HepG2 (cell line): ENCODE results near the gene SMIM14. TPM values are rescaled to one million over a fixed set of nuclear protein-coding genes. Genes with fewer than 3 reads are reported as not detected.

Source experiments
- ARHGAP35 ChIP-seq: sonication (generic); formaldehyde crosslinking; IDR thresholded peaks from 2 replicates; pipeline ENCODE4 v1.9.0; 2022; ENCODE audit warnings: mild to moderate bottlenecking, inconsistent platforms, moderate library complexity, missing genetic modification reagents, borderline replicate concordance
- ATAD3A ChIP-seq: sonication (generic); formaldehyde crosslinking; IDR thresholded peaks from 2 replicates; pipeline ENCODE4 v1.4.0; 2020; ENCODE audit warnings: missing genetic modification reagents
- EEA1 ChIP-seq: sonication (generic); formaldehyde crosslinking; IDR thresholded peaks from 2 replicates; pipeline ENCODE4 v1.5.1; 2020; ENCODE audit warnings: mild to moderate bottlenecking, missing genetic modification reagents, borderline replicate concordance
- ETV5 ChIP-seq: IDR thresholded peaks from 2 replicates; pipeline ENCODE4 v1.6.1; 2018; ENCODE audit warnings: missing biosample characterization, missing genetic modification reagents, inconsistent platforms, borderline replicate concordance
- MTF1 ChIP-seq: sonication (generic); formaldehyde crosslinking; IDR thresholded peaks from 2 replicates; pipeline ENCODE4 v1.5.0; 2020; ENCODE audit warnings: missing genetic modification reagents
- NONO ChIP-seq, 2 experiments: fragments of 450-650 bp in 1 of 2; sonication (generic) in 1 of 2; formaldehyde crosslinking in 1 of 2; IDR thresholded peaks in 1 of 2; conservative IDR thresholded peaks in 1 of 2; 2 replicates each; pipeline versions ENCODE4 v1.6.1 to v1.8.0; 2017 to 2022; ENCODE audit warnings: mild to moderate bottlenecking in 1 of 2, missing genetic modification reagents in 1 of 2, moderate library complexity in 1 of 2
- PRDM10 ChIP-seq: sonication (generic); formaldehyde crosslinking; IDR thresholded peaks from 2 replicates; pipeline ENCODE4 v1.4.0; 2020; ENCODE audit warnings: low read depth, missing genetic modification reagents
- PTBP1 ChIP-seq: fragments of 200-400 bp; formaldehyde crosslinking; IDR thresholded peaks from 2 replicates; pipeline ENCODE4 v1.6.1; 2018; ENCODE audit warnings: low read length, low read depth; ENCODE audit not compliant: poor library complexity, severe bottlenecking
- RBM22 ChIP-seq: fragments of 200-400 bp; formaldehyde crosslinking; optimal IDR thresholded peaks from 2 replicates; pipeline ENCODE3; 2017; ENCODE audit warnings: mild to moderate bottlenecking, low read length, moderate library complexity
- RFX1 ChIP-seq: fragments of 450-650 bp; IDR thresholded peaks from 2 replicates; pipeline ENCODE4 v1.6.1; 2017
- RFX3 ChIP-seq: IDR thresholded peaks from 2 replicates; pipeline ENCODE4 v1.6.1; 2016; ENCODE audit warnings: missing biosample characterization, missing genetic modification reagents
- SAFB2 ChIP-seq: sonication (generic); formaldehyde crosslinking; IDR thresholded peaks from 2 replicates; pipeline ENCODE4 v1.5.1; 2020; ENCODE audit warnings: missing genetic modification reagents, low read depth, mild to moderate bottlenecking, borderline replicate concordance
- SATB2 ChIP-seq: sonication (generic); formaldehyde crosslinking; IDR thresholded peaks from 2 replicates; pipeline ENCODE4 v1.5.0; 2020; ENCODE audit warnings: missing genetic modification reagents
- SMAD9 ChIP-seq: sonication (generic); formaldehyde crosslinking; IDR thresholded peaks from 2 replicates; pipeline ENCODE4 v1.5.1; 2020; ENCODE audit warnings: mild to moderate bottlenecking, missing genetic modification reagents
- SMC3 ChIP-seq: IDR thresholded peaks from 2 replicates; pipeline ENCODE4 v1.6.1; 2011; ENCODE audit warnings: low read length, improper control_type of control experiment
- SRSF1 ChIP-seq: fragments of 200-400 bp; formaldehyde crosslinking; optimal IDR thresholded peaks from 2 replicates; pipeline ENCODE3; 2017; ENCODE audit warnings: mild to moderate bottlenecking, low read depth, low read length, moderate library complexity
- XRCC5 ChIP-seq: fragments of 200-400 bp; formaldehyde crosslinking; optimal IDR thresholded peaks from 2 replicates; pipeline ENCODE3; 2017; ENCODE audit warnings: mild to moderate bottlenecking, low read length
- ZNF282 ChIP-seq: fragments of 450-650 bp; IDR thresholded peaks from 2 replicates; pipeline ENCODE4 v1.6.1; 2018; ENCODE audit not compliant: partially characterized antibody
- ZNF337 ChIP-seq: sonication (generic); formaldehyde crosslinking; IDR thresholded peaks from 2 replicates; pipeline ENCODE4 v1.5.1; 2020; ENCODE audit warnings: missing genetic modification reagents, low read depth, mild to moderate bottlenecking, borderline replicate concordance
- ZNF468 ChIP-seq: sonication (generic); formaldehyde crosslinking; IDR thresholded peaks from 2 replicates; pipeline ENCODE4 v1.8.0; 2022; ENCODE audit warnings: mild to moderate bottlenecking, moderate library complexity, missing genetic modification reagents
- polyA plus RNA-seq, 8 experiments: library from polyadenylated mRNA; depleted of rRNA in 3 of 8; stranded (reverse) in 7 of 8; unstranded in 1 of 8; fragments of >200 nt; fragmentation: Illumina TruSeq in 4 of 8; extraction: Trizol in 4 of 8; gene quantifications; 2 replicates each; pipeline versions ENCODE4 v1.2.1 to v1.2.3, GENCODE V29; 2011 to 2016; ENCODE audit warnings: low read depth in 4 of 8, missing spikeins in 1 of 8, mixed read lengths in 1 of 8; ENCODE audit not compliant: insufficient read depth in 1 of 8
- total RNA-seq, 5 experiments: library from RNA; depleted of rRNA; stranded (reverse); fragments of >200 nt; fragmentation: Illumina TruSeq; extraction: Trizol; gene quantifications; 2 replicates each; pipeline ENCODE4 v1.2.3, GENCODE V29; 2016; ENCODE audit warnings: low read depth in 1 of 5
- TF ChIP-seq, protein P1 (sequence below): sonication (generic); formaldehyde crosslinking; IDR thresholded peaks from 2 replicates; pipeline ENCODE4 v1.8.0; 2022; ENCODE audit warnings: missing genetic modification reagents, mild to moderate bottlenecking, inconsistent platforms, borderline replicate concordance
- TF ChIP-seq, protein P2 (sequence below): sonication (generic); formaldehyde crosslinking; IDR thresholded peaks from 2 replicates; pipeline ENCODE4 v1.5.0; 2020; ENCODE audit warnings: missing genetic modification reagents

Gene SMIM14
- total and polyA plus RNA-seq, 2 of the 13 experiments (the other 11 are each of a cell fraction or from before 2014, with no cell fraction given) = 16.3 to 28.1 TPM

- TF ChIP-seq PRDM10 (CRISPR knock-in tag) (0 out of 2 replicates have a peak, but pooled peaks have one; percentile 30), ATAD3A (no peak), ARHGAP35 (CRISPR knock-in tag) (no peak; the same call in 1 of the 2 replicates), ETV5 (CRISPR knock-in tag) (peak; percentile 83), SATB2 (CRISPR knock-in tag) (no peak), SMAD9 (CRISPR knock-in tag) (peak; percentile 5; the same call in 1 of the 2 replicates), NONO (IDR thresholded peaks at IDR 0.05) (no peak), NONO (CRISPR knock-in tag; conservative IDR thresholded peaks at IDR 0.05) (peak; percentile 97), PTBP1 (peak; percentile 93), SMC3 (no peak), SAFB2 (CRISPR knock-in tag) (peak; percentile 89; the same call in 1 of the 2 replicates), ZNF468 (CRISPR knock-in tag) (no peak), RFX1 (no peak), EEA1 (CRISPR knock-in tag) (peak; percentile 34; the same call in 1 of the 2 replicates), RBM22 (peak; percentile 93), XRCC5 (peak; percentile 87), ZNF337 (CRISPR knock-in tag) (peak; percentile 82), MTF1 (0 out of 2 replicates have a peak, but pooled peaks have one; percentile 40), ZNF282 (no peak), SRSF1 (peak; percentile 90), RFX3 (no peak)
- TF ChIP-seq, protein P1, sequence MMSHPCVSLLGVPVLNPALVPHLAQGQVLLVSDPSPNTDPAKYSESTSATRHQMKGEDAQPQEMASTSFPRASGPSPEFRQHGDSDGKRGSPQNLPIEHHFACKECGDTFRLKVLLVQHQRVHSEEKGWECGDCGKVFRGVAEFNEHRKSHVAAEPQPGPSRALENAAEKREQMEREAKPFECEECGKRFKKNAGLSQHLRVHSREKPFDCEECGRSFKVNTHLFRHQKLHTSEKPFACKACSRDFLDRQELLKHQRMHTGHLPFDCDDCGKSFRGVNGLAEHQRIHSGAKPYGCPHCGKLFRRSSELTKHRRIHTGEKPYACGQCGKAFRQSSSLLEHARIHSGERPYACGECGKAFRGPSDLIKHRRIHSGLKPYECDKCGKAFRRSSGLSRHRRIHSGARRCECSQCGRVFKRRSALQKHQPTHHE (CRISPR knock-in tag) = peak; percentile 59; the same call in 1 of the 2 replicates
- TF ChIP-seq, protein P2, sequence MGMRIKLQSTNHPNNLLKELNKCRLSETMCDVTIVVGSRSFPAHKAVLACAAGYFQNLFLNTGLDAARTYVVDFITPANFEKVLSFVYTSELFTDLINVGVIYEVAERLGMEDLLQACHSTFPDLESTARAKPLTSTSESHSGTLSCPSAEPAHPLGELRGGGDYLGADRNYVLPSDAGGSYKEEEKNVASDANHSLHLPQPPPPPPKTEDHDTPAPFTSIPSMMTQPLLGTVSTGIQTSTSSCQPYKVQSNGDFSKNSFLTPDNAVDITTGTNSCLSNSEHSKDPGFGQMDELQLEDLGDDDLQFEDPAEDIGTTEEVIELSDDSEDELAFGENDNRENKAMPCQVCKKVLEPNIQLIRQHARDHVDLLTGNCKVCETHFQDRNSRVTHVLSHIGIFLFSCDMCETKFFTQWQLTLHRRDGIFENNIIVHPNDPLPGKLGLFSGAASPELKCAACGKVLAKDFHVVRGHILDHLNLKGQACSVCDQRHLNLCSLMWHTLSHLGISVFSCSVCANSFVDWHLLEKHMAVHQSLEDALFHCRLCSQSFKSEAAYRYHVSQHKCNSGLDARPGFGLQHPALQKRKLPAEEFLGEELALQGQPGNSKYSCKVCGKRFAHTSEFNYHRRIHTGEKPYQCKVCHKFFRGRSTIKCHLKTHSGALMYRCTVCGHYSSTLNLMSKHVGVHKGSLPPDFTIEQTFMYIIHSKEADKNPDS (CRISPR knock-in tag) = no peak
These were observed 111.2 kb downstream of the SMIM14 start, which contains the start of gene UGDH (continued) for GRCh38 chr4:39527296-39528060.
